Gastroesophageal sphincter (tissue), 4 donors: ENCODE data around the gene POLR2H. TPM values are rescaled to one million over a fixed set of nuclear protein-coding genes. Genes with fewer than 3 reads are reported as not detected.
A peak's percentile ranks its signal among the peaks of the same experiment; 100 is the strongest.

Experiments
- ATAC-seq: fragments of 150-250 bp; one replicate; pipeline ENCODE4 v1.9.1; 2016; ENCODE audit warnings: mild to moderate bottlenecking, moderate library complexity
- H3K27ac ChIP-seq, 4 donors: fragments of 200-600 bp; sonication (generic) in 3 of 4; 1 replicate in 3 of 4; 2 replicates in 1 of 4; pipeline ENCODE4 v1.5.1; 2016 to 2019
- H3K27me3 ChIP-seq: fragments of 200-600 bp; sonication (generic); one replicate; pipeline ENCODE4 v1.5.1; 2019
- H3K36me3 ChIP-seq, 2 donors: fragments of 200-600 bp; sonication (generic); one replicate each; pipeline ENCODE4 v1.5.1; 2019; ENCODE audit warnings: control low read depth in 1 of 2
- H3K4me1 ChIP-seq, 3 donors: fragments of 200-600 bp; sonication (generic); 1 replicate in 2 of 3; 2 replicates in 1 of 3; pipeline ENCODE4 v1.5.1; 2016 to 2019; ENCODE audit warnings: control low read depth in 2 of 3
- H3K4me3 ChIP-seq, 2 donors: fragments of 200-600 bp; sonication (generic); one replicate each; pipeline ENCODE4 v1.5.1; 2019; ENCODE audit warnings: mild to moderate bottlenecking in 1 of 2, moderate library complexity in 1 of 2
- H3K9me3 ChIP-seq, 3 donors: fragments of 200-600 bp; sonication (generic); one replicate each; pipeline ENCODE4 v1.5.1; 2017 to 2019; ENCODE audit warnings: control low read depth in 2 of 3
- CTCF ChIP-seq, 4 experiments: fragments of 200-600 bp in 2 of 4; fragments of 450-650 bp in 2 of 4; sonication (generic) in 1 of 4; IDR thresholded peaks; one replicate each; pipeline ENCODE4 v1.5.1; 2017 to 2019; ENCODE audit warnings: antibody characterized with exemption in 4 of 4, mild to moderate bottlenecking in 2 of 4, moderate library complexity in 2 of 4
- EP300 ChIP-seq: sonication (generic); formaldehyde crosslinking; IDR thresholded peaks from one replicate; pipeline ENCODE4 v1.6.1; 2017; ENCODE audit warnings: antibody characterized with exemption, mild to moderate bottlenecking
- POLR2A ChIP-seq, 2 donors: fragments of 450-650 bp; IDR thresholded peaks; one replicate each; pipeline ENCODE4 v1.6.1; 2017; ENCODE audit warnings: antibody characterized with exemption in 2 of 2, mild to moderate bottlenecking in 2 of 2, moderate library complexity in 1 of 2
- POLR2AphosphoS5 ChIP-seq: sonication (generic); formaldehyde crosslinking; IDR thresholded peaks from one replicate; pipeline ENCODE4 v1.6.1; 2017; ENCODE audit warnings: antibody characterized with exemption
- WGBS, 2 donors: methylation state at CpG; one replicate each; pipeline ENCODE4 v1.1.5; 2018; ENCODE audit warnings: low coverage in 1 of 2; 5-methylcytosine and 5-hydroxymethylcytosine counted together
- total RNA-seq, 4 donors: library from RNA; depleted of rRNA; stranded (reverse); fragments of >200 nt; gene quantifications; one replicate each; pipeline ENCODE4 v1.1.0, GENCODE V29; 2016

Gene POLR2H
- total RNA-seq, 4 donors from 2014 or later = 32.8 to 54.1 (median 40.9) TPM

GRCh38 chr3:184322731-184323487 lies 38.6 kb upstream of the POLR2H start:
- Histone ChIP-seq H3K27me3 (no peaks in the 10 kb centered on the region), H3K4me1 (peaks cover 3 to 64% (median 33%) of the 10 kb centered on the region in 3 donors), H3K9me3 (no peaks in the 10 kb centered on the region), H3K4me3 (no peak overlapping the region), H3K36me3 (peaks cover 19 to 86% of the 10 kb centered on the region in 2 donors), H3K27ac (peak overlapping the region in 3 of 4 donors; percentile 93 to 99 (median 94))
- 61 to 80% methylated on average over 4 to 6 of the region's 20 CpGs for WGBS, 2 donors
- ATAC-seq = peak; percentile 40
- TF ChIP-seq POLR2A (IDR thresholded peaks at IDR 0.05) (no peak), EP300 (no peak), POLR2AphosphoS5 (no peak), CTCF (IDR thresholded peaks at IDR 0.05) (no peak)

GRCh38 chr3:184323696-184324095 lies 37.8 kb upstream of the POLR2H start:
- TF ChIP-seq EP300 (no peak), POLR2A (IDR thresholded peaks at IDR 0.05) (no peak), POLR2AphosphoS5 (no peak)
- H3K9me3 ChIP-seq = no peaks in the 10 kb centered on the region
- peaks cover 19 to 86% of the 10 kb centered on the region in 2 donors for H3K36me3 ChIP-seq
- 75 to 88% methylated on average over 4 to 6 of the region's 8 CpGs for WGBS, 2 donors
- no peak for ATAC-seq
- H3K4me3 ChIP-seq = no peak overlapping the region
- peak overlapping the region in 3 of 4 donors; percentile 52 to 99 (median 93) for H3K27ac ChIP-seq
- H3K27me3 ChIP-seq = no peaks in the 10 kb centered on the region
- H3K4me1 ChIP-seq = peaks cover 3 to 56% (median 28%) of the 10 kb centered on the region in 3 donors

GRCh38 chr3:184325269-184325668 lies 36.2 kb upstream of the POLR2H start:
- no peaks in the 10 kb centered on the region for H3K27me3 ChIP-seq
- TF ChIP-seq POLR2AphosphoS5 = no peak
- H3K27ac ChIP-seq = peak overlapping the region in 2 of 4 donors; percentile 26 to 99
- peaks cover 2 to 40% (median 16%) of the 10 kb centered on the region in 3 donors for H3K4me1 ChIP-seq
- no peak overlapping the region for H3K4me3 ChIP-seq
- no peaks in the 10 kb centered on the region for H3K9me3 ChIP-seq
- 62 to 85% methylated on average over 6 to 7 of the region's 13 CpGs for WGBS, 2 donors
- H3K36me3 ChIP-seq = peaks cover 19 to 100% of the 10 kb centered on the region in 2 donors
- no peak for ATAC-seq

- 69 to 80% methylated on average over 2 to 3 of the region's 6 CpGs for WGBS, 2 donors
- peaks cover 0 to 34% (median 10%) of the 10 kb centered on the region in 3 donors for H3K4me1 ChIP-seq
- H3K27me3 ChIP-seq = no peaks in the 10 kb centered on the region
- TF ChIP-seq POLR2A (IDR thresholded peaks at IDR 0.05) (no peak), CTCF (IDR thresholded peaks at IDR 0.05) (no peak), EP300 (no peak), POLR2AphosphoS5 (no peak)
- H3K27ac ChIP-seq = peak overlapping the region in 2 of 4 donors; percentile 26 to 99
- no peaks in the 10 kb centered on the region for H3K9me3 ChIP-seq
- ATAC-seq = no peak
- peaks cover 19 to 100% of the 10 kb centered on the region in 2 donors for H3K36me3 ChIP-seq
- no peak overlapping the region for H3K4me3 ChIP-seq
Measured at GRCh38 chr3:184325715-184326369, 35.7 kb upstream of the POLR2H start.

GRCh38 chr3:184327171-184327570 lies 34.3 kb upstream of the POLR2H start:
- H3K9me3 ChIP-seq = no peaks in the 10 kb centered on the region
- ATAC-seq = no peak
- WGBS, 2 donors = 91 to 93% methylated on average over 16 to 21 of the region's 21 CpGs
- H3K4me3 ChIP-seq = no peak overlapping the region
- peaks cover 19 to 100% of the 10 kb centered on the region in 2 donors for H3K36me3 ChIP-seq
- no peaks in the 10 kb centered on the region for H3K27me3 ChIP-seq
- TF ChIP-seq POLR2AphosphoS5 = no peak
- TF ChIP-seq POLR2A (IDR thresholded peaks at IDR 0.05) = no peak
- TF ChIP-seq EP300 = no peak
- no peak for TF ChIP-seq CTCF (IDR thresholded peaks at IDR 0.05)
- H3K27ac ChIP-seq = no peak overlapping the region
- H3K4me1 ChIP-seq = peaks cover 0 to 30% (median 0%) of the 10 kb centered on the region in 3 donors
